Common myeloid progenitor, CD34-positive (primary cell): ENCODE results near the gene TWF2.

Experiments
- CTCF ChIA-PET: fragments of 350-600 bp; sonication (Branson Sonifier 250); formaldehyde crosslinking; loops from one replicate; lab custom pipeline; 2021; ENCODE audit warnings: antibody characterized with exemption; lab: Charles Lee
- POLR2A ChIA-PET: fragments of 350-600 bp; sonication (Branson Sonifier 250); formaldehyde crosslinking; loops from one replicate; lab custom pipeline; 2021; ENCODE audit warnings: antibody characterized with exemption; lab: Charles Lee
- DNase-seq, 3 donors: peaks; one replicate each; pipeline versions ENCODE4 v3.0.0 to v3.0.0-alpha.2; 2013
- H3K27ac ChIP-seq, 2 experiments: 1 replicate in 1 of 2; 2 replicates in 1 of 2; pipeline ENCODE4 v1.7.0; 2013; ENCODE audit warnings: inconsistent platforms in 2 of 2, low read length in 2 of 2, mild to moderate bottlenecking in 2 of 2, low read depth in 1 of 2, moderate library complexity in 1 of 2; ENCODE audit not compliant: severe bottlenecking in 2 of 2, insufficient read depth in 1 of 2, poor library complexity in 1 of 2
- H3K27me3 ChIP-seq, 5 experiments: replicated peaks in 2 of 5; 1 replicate in 3 of 5; 2 replicates in 2 of 5; pipeline versions ENCODE4 v1.6.1 to v1.7.0; 2013; ENCODE audit warnings: low read length in 4 of 5, mild to moderate bottlenecking in 2 of 5, moderate library complexity in 2 of 5, inconsistent platforms in 1 of 5; ENCODE audit not compliant: insufficient read depth in 5 of 5, control insufficient read depth in 4 of 5
- H3K36me3 ChIP-seq, 4 experiments: 1 replicate in 2 of 4; 2 replicates in 2 of 4; pipeline versions ENCODE4 v1.6.1 to v1.7.0; 2013; ENCODE audit warnings: low read length in 3 of 4, control low read depth in 1 of 4, mild to moderate bottlenecking in 1 of 4; ENCODE audit not compliant: control insufficient read depth in 4 of 4, insufficient read depth in 4 of 4
- H3K4me1 ChIP-seq, 4 experiments: 1 replicate in 3 of 4; 2 replicates in 1 of 4; pipeline versions ENCODE4 v1.6.1 to v1.7.1; 2013; ENCODE audit warnings: low read length in 3 of 4, mild to moderate bottlenecking in 3 of 4, control low read depth in 1 of 4, inconsistent platforms in 1 of 4, moderate library complexity in 1 of 4; ENCODE audit not compliant: control insufficient read depth in 4 of 4, insufficient read depth in 4 of 4; ENCODE audit errors: control extremely low read depth in 1 of 4
- H3K4me3 ChIP-seq, 7 experiments: 1 replicate in 4 of 7; 2 replicates in 3 of 7; pipeline versions ENCODE4 v1.5.1 to v1.7.0; 2013; ENCODE audit warnings: mild to moderate bottlenecking in 7 of 7, low read length in 6 of 7, moderate library complexity in 6 of 7, inconsistent platforms in 2 of 7, low read depth in 2 of 7, control low read depth in 1 of 7; ENCODE audit not compliant: insufficient read depth in 4 of 7, control insufficient read depth in 1 of 7; ENCODE audit errors: extremely low read depth in 1 of 7
- H3K9me3 ChIP-seq, 5 experiments: 1 replicate in 4 of 5; 2 replicates in 1 of 5; pipeline versions ENCODE4 v1.6.1 to v1.7.1; 2013; ENCODE audit warnings: low read length in 4 of 5, mild to moderate bottlenecking in 2 of 5, inconsistent platforms in 1 of 5, low read depth in 1 of 5, moderate library complexity in 1 of 5; ENCODE audit not compliant: control insufficient read depth in 4 of 5, insufficient read depth in 2 of 5; ENCODE audit errors: control extremely low read depth in 1 of 5
- WGBS: methylation state at CpG from one replicate; pipeline ENCODE4 v1.1.5; 2013; ENCODE audit not compliant: insufficient coverage; 5-methylcytosine and 5-hydroxymethylcytosine counted together

Gene TWF2

DNA sequence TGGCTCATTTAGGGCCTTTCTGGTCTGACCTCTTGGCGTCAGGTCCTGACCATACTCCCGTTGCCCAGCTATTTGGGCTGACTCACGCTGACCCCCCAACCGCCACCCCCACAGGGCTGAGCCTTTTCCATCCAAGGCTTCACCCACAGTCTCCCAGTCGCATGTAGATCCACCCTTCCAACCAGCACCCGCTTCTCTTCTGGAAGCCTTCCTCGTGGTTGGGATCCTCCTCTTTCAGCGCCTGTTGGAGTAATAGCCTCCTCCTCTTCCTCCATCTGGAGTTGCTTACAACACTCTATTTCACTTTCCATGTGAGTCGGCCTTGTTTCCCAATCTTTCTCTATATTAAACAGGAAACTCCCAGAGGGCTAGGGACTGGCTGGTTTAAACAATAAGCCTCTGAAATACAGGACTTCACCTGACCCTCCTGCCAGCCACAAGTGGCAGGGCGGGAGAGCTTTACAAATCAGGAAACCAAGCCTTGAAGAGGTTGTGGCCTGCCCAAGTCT, 43.1 kb downstream of the TWF2 start:
- no peak overlapping the region for H3K27ac ChIP-seq
- CTCF ChIA-PET, result interaction anchor here (1.5 to 2.5 kb wide), 4 partner anchors 9 to 25 kb away, joined by 3 to 10 read pairs (median 7); no protein-coding TSS in a partner anchor

DNA sequence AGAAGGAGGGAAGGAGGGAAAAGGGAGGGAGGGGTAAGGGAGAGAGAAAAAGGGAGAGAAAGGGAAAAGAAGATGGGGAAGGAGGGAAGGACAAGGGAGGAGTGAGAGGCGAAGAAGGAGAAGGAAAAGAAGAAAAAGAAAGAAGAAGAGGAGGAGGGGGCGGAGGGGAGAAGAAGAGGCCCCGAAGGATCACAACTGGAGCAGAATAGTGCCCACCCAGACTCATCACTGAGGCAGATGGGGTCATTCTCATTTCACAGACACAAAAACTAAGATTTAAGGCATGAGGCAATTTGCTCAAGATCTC, 43.7 kb downstream of the TWF2 start:
- no CpG with 5 or more reads among the region's 3 CpGs for WGBS
- DNase-seq, result no peak
- no peaks in the 10 kb centered on the region for H3K27me3 ChIP-seq
- POLR2A ChIA-PET, result no interaction called here
- peaks cover 0 to 41% (median 29%) of the 10 kb centered on the region in 4 experiments for H3K4me1 ChIP-seq
- CTCF ChIA-PET, result interaction anchor here (2.1 to 2.5 kb wide), 2 partner anchors 9 to 26 kb away, joined by 7 to 10 read pairs; no protein-coding TSS in a partner anchor
- no peak overlapping the region for H3K4me3 ChIP-seq
- no peak overlapping the region for H3K27ac ChIP-seq
- H3K9me3 ChIP-seq, result no peaks in the 10 kb centered on the region
- H3K36me3 ChIP-seq, result peaks cover 0 to 5% (median under 1%) of the 10 kb centered on the region in 4 experiments

More for the DNA sequence above, 43.1 kb downstream of the TWF2 start:
- WGBS, result 100% methylated on average over 6 of the region's 10 CpGs
- no peaks in the 10 kb centered on the region for H3K9me3 ChIP-seq
- peaks cover 0 to 35% (median 23%) of the 10 kb centered on the region in 4 experiments for H3K4me1 ChIP-seq
- no peak for DNase-seq
- H3K36me3 ChIP-seq, result peaks cover 0 to 8% (median under 1%) of the 10 kb centered on the region in 4 experiments
- H3K27me3 ChIP-seq, result no peaks in the 10 kb centered on the region
- POLR2A ChIA-PET, result no interaction called here
- H3K4me3 ChIP-seq, result no peak overlapping the region

DNA sequence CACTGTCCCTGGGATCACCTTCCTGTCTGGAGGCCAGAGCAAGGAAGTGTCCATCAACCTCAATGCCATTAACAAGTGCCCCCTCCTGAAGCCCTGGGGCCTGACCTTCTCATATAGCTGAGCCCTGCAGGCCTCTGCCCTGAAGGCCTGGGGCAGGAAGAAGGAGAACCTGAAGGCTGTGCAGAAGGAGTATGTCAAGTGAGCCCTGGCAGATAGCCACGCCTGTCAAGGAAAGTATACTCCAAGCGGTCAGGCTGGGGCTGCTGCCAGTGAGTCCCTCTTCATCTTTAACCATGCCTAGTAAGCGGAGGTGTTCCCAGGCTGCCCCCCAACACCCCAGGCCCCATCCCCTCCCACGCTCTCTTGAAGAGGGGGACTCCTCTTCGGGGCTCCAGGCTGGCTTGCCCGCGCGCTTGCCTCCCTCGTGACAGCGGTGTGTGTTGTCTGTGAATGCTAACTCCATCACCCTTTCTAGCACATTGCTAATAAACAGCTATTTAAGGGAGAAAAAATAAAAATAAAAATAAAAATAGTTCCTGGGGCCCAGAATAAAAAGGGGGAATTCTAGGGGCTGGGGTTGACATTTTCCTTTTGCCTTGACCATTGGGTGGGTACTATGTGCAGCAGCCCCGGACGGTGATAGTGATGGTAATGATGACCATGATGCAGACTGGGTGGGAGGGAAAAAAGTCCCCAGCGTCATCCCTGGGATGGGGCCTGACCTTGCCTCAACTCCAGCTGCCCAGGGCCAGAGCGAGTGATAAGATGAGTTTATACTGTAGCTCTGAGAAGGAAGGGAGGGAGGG, 44.3 kb downstream of the TWF2 start:
- WGBS, result 85% methylated on average over 4 of the region's 14 CpGs
- Histone ChIP-seq H3K36me3 (peaks cover 0 to 5% (median under 1%) of the 10 kb centered on the region in 4 experiments), H3K27ac (no peak overlapping the region), H3K4me1 (peaks cover 0 to 46% (median 34%) of the 10 kb centered on the region in 4 experiments), H3K27me3 (no peaks in the 10 kb centered on the region), H3K9me3 (no peaks in the 10 kb centered on the region), H3K4me3 (no peak overlapping the region)
- no peak for DNase-seq
- ChIA-PET POLR2A (no interaction called here), CTCF (interaction anchor here (1.1 to 2.5 kb wide), 2 partner anchors 11 to 26 kb away, joined by 4 to 7 read pairs; no protein-coding TSS in a partner anchor)

DNA sequence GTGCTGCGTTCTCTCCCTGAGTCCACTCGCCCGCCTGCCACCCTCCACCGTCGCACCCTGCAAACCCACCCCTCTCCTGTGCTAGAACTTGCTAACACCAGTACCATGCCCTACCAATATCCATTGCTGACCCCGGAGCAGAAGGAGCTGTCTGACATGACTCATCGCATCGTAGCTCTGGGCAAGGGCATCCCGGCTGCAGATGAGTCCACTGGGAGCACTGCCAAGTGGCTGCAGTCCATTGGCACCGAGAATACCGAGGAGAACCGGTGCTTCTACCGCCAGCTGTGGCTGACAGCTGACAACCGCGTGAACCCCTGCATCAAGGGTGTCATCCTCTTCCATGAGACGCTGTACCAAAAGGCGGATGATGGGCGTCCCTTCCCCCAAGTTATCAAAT, 45.9 kb downstream of the TWF2 start:
- H3K4me1 ChIP-seq, result peaks cover 11 to 51% (median 39%) of the 10 kb centered on the region in 4 experiments
- H3K9me3 ChIP-seq, result no peaks in the 10 kb centered on the region
- no peaks in the 10 kb centered on the region for H3K27me3 ChIP-seq
- WGBS, result 100% methylated on average over 16 of the region's 18 CpGs
- no peak overlapping the region for H3K4me3 ChIP-seq
- no peak overlapping the region for H3K27ac ChIP-seq
- no peak for DNase-seq
- CTCF ChIA-PET, result interaction anchor here (0.8 to 1.2 kb wide), 2 partner anchors 9 to 48 kb away, joined by 3 read pairs; no protein-coding TSS in a partner anchor
- H3K36me3 ChIP-seq, result no peaks in the 10 kb centered on the region
- POLR2A ChIA-PET, result no interaction called here

DNA sequence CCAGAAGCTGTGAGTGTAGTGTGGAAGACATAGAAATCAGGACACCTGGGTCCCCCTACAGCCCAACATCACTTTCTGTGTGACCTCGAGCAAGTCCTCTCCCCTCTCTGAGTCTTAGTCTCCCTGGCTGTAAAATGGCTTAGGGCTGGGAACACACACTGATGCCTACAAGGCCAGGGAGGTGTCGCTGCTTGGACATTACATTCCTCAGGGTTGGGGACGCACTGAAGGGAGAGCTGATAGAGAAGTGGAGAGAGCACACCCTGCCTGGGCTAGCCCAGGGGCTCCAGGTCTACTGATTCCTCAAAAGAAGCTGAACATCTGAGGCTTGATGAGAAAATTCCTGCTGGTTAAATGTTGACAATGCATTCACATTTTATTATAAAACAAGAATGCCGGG, 47.3 kb downstream of the TWF2 start:
- Histone ChIP-seq H3K27me3 (no peaks in the 10 kb centered on the region), H3K9me3 (no peaks in the 10 kb centered on the region), H3K4me3 (no peak overlapping the region), H3K27ac (no peak overlapping the region), H3K4me1 (peaks cover 11 to 41% (median 29%) of the 10 kb centered on the region in 4 experiments), H3K36me3 (no peaks in the 10 kb centered on the region)
- POLR2A ChIA-PET, result no interaction called here
- DNase-seq, result no peak
- CTCF ChIA-PET, result interaction anchor here (1.3 to 1.6 kb wide), 2 partner anchors 11 to 28 kb away, joined by 3 to 4 read pairs; no protein-coding TSS in a partner anchor
- 100% methylated on average over 4 of the region's 4 CpGs for WGBS

DNA sequence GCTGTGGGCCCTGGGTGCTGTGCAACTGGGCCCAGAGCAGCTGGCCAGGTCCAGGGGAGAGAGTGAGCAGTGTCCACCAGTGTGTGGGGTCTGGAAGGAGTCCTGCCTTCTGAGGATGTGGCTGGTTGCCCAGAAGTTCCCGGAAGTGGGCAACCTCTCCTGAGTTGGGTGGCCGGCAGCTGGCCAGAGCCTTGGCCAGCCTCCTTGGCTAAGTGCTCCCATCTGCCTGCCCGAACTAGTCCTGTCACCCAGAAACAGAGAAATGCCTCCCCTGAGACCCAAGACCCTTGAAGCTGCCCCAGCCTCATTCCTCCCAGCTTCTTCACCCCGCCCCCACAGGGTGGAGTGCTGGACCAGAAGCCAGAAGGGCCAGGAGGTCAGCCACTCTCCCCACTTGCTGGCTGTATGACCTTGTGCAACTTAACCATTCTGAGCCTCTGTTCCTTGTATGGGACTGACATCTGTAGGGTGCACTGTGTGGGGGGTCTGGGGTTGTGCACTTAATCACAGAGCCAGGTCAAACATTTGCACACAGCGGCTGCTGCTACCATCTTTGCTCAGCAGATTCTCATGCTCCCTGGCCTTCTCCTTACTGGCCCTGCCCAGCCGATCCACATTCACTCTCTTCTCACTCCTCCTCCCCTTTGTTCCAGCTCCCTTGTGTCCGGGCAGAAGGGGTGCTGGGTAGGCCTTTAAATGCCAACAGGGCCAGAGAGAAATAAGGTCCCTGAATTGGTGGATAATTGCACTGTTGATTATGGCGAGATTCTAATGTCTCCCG, 48.5 kb downstream of the TWF2 start:
- Histone ChIP-seq H3K36me3 (no peaks in the 10 kb centered on the region), H3K27ac (no peak overlapping the region), H3K27me3 (no peaks in the 10 kb centered on the region), H3K4me3 (no peak overlapping the region), H3K9me3 (no peaks in the 10 kb centered on the region), H3K4me1 (peaks cover 11 to 42% (median 30%) of the 10 kb centered on the region in 4 experiments)
- no peak for DNase-seq
- POLR2A ChIA-PET, result no interaction called here
- CTCF ChIA-PET, result interaction anchor here (1.6 kb wide), 1 partner anchor 12 kb away, joined by 3 read pairs; no protein-coding TSS in a partner anchor
- WGBS, result 93% methylated on average over 7 of the region's 9 CpGs
